HG02840 (cell line): Measurements from ENCODE around the gene CRAT.

ENCODE experiments used
- ATAC-seq: cut with Tn5 transposase; IDR thresholded peaks from one replicate; pipeline ENCODE4 v1.9.1; 2021; ENCODE audit warnings: mild to moderate bottlenecking, moderate library complexity, moderate number of reproducible peaks; ENCODE audit not compliant: unreplicated experiment, low FRiP score

CRAT gene

DNA sequence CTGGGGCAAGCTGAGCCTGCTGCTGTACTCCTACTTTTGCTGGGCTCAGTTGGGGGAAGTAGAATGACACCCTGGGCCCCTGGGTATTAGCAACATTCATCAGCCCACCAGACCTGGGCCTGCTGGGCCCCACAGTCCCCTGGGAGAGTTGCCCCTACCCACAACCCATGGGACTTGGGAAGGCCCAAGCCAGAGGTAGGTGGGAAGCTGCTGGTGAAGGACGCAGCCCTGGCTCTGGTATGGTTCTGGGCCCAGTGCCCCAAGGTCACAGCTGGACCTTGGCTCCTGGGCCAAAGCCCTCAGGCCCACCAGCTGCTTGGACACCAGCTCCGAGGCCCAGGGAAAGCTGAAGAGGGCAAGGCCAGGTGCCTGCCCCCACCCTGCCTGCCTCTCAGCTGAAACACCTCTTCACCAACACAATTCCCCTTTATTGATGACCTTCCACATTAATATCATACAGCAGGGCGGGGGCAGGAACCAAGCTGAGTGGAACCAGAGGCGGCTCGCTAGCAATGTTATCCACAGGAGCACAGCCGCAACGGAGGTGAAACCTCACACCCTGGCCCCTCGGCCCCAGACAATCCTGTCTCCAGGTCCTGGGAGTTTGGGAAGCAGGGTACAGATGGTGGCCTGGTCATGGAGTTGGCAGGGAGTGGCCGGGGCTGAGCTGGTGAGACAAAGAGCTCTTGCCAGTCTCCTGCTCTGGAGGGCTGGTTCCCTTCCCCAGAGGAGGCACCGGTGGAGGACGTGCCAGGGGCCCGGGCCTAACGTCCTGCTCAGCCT lies 16.0 kb downstream of the CRAT start:
- ATAC-seq, result no peak

DNA sequence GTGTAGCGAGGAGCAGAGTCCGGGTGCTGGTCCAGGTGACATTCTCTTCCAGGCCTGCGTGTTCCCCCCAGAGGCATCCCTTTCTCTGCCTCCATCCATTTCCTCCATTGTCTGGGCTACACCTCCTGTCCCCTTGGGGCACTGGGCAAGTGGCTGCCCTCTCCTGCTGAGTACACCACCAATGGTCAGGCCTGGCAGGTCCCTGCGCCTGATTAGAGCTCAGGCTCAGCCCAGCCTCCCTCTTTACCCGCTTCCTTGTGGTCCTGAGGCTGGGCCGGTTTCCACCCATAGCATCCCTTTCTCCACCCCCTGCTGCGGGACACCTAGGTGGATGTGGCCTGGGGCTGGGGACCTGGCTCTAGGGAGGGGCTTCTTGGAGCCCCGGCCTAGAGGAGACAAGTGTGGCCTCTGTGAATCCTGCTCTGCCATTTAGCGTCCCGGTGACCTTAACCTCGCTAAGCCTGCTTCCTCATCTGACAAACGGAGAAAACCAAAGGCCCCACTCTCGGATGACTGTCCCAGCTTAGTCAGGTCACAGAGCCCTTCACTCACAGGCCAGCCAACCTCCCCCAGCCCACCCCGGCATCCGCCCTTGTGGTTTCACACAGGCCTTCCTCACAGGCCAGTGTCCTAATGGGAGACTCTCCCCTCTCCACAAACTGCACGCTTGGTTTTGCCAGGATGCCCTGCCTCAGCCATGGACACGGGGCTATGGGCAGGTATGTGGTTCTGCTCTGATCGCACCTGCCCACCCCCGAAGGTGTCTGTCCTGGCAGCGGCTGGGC lies 16.8 kb downstream of the CRAT start:
- ATAC-seq, result no peak

DNA sequence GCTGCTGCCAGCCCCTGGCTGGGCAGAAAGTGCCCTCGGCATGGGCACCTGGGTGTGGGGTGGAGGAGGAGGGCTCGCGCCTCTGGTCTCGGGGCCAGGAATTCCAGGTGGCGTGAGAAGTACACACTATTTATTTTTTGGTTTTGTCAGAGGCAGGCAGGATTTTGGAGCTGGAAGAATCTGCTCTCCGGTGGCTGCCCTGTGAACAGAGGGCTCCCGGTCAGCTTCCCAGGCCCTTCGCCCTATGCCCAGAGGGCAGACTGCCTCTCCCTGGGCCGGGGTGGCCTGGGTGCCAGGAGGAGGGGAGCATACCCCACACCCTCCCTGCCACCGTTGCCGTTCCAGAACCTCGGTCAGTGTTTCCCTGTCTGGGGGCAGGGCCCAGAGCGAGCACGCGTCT lies 21.3 kb downstream of the CRAT start:
- ATAC-seq, result no peak

DNA sequence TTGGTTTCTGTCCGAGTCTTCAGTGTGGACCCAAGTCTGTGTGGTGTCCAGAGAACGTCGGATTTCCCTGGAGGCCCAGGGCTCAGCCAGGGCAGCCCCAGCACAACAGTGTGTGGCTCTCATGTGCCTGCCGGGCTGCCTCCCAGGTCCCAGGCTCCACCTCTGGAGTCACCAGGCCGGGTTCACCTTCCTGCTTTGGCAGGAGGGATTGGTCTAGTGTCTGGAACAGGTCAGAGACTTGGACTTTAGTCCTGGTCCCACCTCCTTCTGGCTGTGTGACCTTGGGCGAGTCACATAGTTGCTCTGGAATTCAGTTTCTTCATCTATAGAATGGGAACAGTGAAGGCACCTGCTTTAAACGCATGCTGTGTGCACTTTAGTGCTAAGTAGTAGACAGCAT lies 26.5 kb downstream of the CRAT start:
- ATAC-seq, result no peak

DNA sequence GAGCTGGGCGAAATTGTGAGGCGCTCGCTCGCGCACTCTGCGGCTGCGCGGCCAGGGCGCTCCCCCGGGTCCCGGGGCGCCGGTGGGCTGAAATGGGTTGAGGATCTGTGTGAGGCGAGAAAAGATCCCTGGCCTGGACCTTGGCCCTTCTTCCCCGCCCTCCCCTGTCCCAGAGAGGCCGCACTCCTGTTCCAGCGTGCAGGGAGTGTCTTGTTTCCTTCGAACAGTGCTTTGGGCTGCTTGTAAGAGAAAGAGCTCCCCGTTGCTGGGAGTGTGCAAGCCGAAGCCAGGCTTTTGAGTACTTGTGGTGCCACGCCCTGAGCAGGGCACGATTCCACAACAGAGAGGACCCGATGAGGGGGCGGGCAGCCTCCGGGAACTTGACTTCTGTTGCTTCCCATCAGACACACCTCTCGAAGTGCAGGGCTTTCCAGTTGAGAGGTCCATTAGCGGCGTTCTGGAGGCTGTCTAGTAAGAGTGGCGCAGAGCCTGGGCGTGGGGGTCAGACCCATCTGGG lies 29.1 kb downstream of the CRAT start:
- no peak for ATAC-seq

DNA sequence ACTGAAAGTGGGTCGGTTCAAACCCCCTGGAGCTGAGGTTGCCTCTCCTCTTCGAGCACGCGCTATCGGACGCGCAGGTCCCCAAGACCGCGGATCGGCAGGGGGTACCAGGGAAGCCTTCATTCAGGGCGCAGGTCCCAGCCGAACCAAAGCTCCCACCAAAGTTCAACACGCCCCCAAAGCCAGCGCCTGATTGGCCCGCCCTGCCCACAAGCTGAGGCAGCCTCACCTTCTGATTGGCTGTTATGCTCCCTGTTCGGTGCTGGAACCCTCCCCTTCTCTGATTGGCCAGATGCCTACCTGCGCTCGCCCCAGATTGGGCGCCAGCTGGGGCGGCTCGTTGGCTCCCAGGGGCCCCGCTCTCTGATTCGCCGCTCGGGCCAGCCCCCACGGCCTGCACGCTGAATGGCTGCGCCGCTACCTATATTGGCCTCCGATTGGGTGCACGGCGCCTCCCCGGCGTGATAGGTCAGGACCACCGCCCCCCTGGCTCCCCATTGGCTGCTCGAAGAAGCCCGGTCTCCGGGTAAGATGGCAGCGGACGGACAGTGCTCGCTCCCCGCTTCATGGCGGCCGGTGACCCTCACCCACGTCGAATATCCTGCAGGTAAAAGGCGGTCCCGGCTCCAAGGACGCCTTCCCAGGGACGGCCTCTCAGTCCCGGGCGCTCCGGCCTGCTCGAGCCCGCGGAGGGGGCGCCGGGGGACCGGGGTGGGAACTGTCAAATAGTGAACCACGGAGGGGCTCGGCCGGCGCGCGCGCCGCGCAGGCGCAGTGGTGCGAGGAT lies 29.8 kb downstream of the CRAT start, which contains the start of gene DOLPP1:
Gene DOLPP1, plus strand, starts transcription at position 511 of the 787 bp plus-strand sequence. Its CDS starts 21 bp downstream, at position 532.
- peak; percentile 94 for ATAC-seq

DNA sequence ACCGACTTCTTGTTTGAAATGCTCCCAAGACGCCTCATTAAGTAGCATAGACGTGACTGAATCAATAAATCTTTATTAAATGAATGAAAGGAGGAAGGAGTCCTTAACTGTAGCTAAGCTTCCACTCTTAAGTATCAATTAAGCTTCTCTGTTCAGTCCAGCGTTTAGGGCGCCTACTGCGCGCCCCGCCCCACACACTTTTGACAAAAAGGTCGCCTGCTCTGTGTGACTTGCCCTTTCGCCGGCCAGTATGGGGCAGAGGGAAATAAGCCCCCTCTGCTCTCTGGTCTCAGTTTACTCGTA lies 30.3 kb downstream of the CRAT start:
- ATAC-seq, result no peak

DNA sequence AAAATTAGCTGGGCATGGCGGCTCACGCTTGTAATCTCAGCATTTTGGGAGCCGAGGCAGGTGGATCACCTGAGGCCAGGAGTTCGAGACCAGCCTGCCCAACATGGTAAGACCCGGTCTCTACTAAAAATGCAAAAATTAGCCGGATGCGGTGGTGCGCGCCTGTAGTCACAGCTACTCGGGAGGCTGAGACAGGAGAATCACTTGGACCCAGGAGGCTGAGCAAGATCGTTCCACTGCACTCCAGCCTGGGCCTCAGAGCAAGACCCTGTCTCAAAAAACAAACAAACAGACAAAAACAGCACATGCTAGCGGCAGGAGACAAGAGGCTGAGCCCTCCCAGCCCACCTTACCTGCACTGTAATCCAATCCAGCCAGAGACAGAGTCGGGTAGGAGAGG lies 30.8 kb downstream of the CRAT start:
- ATAC-seq, result no peak

DNA sequence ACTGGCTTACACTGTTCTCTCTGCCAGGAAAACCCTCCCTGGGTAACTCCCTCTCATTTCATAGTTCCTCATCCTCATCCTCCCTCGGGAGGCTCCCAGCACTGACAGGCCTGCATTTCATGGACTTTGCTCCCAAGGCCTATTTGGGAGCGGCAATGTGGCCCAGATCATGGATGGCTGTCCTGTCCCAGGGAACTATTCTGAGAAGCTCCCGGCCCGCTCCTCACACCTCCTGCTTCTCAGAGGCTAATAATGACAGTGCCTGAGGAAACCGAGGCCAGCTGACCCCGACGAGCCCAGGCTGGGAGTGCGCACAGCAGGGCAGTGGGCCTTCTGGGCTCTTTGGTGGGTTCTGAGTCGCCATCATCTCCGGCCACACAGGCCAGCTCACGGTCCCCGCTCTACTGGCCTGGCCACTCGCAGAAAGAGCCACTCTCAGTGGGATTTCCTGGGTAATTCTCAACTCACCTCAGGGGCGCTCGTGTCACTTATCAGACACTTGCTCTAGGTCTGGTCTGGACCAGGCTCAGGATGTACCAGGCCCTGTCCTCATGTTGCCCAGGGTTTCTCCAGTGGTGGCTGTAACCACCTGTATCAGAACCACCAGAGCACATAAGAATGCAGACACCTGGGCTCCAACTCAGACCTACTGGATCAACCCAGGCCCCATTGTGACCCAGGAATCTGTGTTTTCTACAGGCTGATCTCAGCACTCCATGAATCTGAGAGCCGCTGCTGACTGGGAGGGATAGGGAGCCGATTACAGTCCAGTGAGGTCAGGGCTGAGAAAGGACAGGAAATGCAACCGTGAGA lies 31.7 kb downstream of the CRAT start:
- no peak for ATAC-seq

DNA sequence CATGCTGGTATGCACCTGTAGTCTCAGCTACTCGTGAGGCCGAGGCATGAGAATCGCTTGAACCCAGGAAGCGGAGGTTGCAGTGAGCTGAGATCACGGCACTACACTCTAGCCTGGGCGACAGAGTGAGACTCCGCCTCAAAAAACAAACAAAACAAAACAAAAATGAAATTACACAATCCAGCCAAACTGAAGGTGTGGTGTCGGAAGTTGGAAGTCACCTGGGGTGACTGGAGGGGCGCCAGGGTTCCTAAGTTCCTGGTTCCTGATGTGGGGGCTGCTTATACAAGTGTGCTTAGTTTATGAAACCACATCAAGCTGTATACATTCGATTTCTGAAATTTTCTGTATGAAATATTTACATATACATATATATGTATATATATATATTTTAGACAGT lies 33.4 kb downstream of the CRAT start:
- no peak for ATAC-seq

DNA sequence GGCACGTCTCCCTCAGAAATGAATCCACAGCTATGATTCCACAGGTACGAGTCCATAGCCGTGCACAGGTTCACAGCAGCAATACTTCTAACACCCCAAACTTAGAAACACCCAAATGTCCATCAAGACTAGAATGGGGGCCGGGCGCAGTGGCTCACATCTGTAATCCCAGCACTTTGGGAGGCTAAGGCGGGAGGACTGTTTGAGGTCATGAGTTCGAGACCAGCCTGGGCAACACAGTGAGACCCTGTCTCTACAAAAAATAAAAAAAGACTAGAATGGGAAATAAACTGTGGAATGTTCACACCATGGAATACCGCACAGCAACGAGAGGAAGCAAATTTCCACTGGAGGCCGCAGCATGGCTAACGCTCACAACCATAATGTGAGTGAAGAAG lies 34.0 kb downstream of the CRAT start:
- no peak for ATAC-seq

DNA sequence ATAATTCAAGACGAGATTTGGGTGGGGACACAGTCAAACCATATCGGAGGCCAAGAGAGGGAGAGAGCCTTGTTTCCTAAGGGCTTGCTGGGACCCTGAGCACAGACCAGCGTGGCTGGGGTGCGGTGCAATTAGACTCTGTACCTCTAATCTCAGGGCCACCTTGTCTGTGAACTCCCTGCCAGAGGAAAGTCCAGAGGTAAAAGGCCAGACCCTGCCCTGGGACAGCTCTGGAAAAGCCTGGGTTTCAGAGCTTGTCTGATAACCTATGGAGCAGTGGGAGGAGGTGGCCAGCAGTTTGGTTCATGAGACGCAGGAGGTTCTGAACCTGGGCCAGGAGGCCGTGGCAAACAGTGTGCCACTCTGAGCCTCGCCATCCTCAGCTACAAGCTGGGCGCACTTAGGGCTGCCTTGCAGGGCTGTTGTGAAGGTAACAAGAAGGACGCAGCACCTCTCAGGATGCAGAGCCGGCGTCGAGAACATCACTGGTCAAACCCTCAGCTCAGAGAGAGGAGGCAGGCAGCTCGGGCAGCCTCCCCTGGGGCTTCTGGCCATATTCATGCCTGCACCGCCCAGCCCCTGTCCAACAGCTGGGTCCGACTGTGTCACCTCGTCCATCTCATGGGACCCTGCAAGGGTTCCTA lies 34.5 kb downstream of the CRAT start:
- ATAC-seq, result no peak

DNA sequence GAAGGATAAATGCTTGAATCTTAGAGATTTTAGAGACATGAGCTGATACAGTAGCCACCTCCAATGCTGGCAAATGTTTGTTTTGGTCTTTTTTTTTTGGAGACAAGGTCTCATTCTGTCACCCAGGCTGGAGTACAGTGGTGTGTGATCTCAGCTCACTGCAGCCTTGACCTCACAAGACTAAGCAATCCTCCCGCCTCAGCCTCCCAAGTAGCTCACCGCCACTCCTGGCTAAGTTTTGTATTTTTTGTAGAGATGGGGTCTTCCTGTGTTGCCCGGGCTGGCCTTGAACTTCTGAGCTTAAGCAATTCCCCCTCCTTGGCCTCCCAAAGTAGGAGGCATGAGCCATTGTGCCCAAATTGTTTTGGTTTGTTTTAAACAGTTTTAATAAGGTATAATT lies 36.5 kb downstream of the CRAT start:
- no peak for ATAC-seq

DNA sequence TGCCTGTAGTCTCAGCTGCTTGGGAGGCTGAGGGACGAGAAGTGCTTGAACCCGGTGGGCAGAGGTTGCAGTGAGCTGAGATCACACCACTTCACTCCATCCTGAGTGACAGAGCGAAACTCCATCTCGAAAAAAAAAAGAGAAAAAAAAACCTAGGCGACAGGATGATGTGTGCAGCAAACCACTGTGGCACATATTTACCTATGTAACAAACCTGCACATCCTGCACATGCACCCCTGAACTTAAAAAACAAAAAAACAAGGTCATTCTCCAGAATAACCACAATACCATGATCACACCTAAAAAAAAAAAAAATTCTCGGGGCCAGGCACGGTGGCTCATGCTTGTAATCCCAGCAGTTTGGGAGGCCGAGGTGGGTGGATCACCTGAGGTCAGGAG lies 37.2 kb downstream of the CRAT start:
- no peak for ATAC-seq

DNA sequence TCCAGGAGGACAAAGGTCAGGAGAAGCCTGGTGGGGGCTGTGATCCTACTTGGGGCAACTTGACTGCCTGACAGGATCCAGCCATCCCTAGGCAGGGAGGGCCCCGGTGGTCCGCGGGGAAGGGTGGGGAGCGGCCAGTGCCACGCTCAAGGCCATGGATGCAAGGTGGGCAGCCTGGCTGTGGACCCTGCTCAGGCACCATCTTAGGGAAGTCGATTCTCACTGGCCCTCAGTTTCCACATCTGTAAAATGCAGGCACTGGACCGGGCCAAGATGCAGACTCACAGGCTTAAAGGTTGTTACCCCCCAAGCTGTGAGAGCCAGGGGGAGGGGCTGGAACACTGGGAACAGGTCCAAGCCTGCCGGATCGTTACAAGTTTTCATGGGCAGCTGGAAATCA lies 38.4 kb downstream of the CRAT start:
- no peak for ATAC-seq

DNA sequence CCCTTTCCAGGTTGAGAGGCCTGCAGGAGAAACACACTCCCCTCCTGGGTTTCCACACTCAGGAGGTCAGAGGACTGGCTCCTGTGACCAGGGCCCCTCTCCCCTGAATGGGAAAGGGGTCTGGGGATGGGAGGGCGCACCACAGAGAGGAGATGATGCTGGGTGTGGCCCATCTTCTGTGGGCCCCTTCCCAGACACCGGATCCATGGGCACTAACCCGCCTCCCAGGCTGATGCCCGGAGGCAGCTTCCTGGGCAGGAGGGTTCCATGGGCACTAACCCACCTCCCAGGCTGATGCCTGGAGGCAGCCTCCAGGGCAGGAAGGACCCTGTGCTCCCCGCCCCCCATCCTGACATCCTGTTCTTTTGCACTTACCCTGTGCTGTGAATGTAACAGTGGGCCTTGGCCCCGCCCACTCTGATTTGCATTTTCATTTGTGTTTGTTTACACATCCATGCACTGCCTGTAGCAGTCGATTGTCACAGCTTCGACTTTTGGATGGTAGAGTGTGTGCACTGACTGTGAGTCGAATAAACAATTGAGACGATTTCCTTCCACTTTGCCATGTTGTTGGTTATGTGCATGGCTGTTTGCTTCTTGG lies 39.0 kb downstream of the CRAT start:
- no peak for ATAC-seq

DNA sequence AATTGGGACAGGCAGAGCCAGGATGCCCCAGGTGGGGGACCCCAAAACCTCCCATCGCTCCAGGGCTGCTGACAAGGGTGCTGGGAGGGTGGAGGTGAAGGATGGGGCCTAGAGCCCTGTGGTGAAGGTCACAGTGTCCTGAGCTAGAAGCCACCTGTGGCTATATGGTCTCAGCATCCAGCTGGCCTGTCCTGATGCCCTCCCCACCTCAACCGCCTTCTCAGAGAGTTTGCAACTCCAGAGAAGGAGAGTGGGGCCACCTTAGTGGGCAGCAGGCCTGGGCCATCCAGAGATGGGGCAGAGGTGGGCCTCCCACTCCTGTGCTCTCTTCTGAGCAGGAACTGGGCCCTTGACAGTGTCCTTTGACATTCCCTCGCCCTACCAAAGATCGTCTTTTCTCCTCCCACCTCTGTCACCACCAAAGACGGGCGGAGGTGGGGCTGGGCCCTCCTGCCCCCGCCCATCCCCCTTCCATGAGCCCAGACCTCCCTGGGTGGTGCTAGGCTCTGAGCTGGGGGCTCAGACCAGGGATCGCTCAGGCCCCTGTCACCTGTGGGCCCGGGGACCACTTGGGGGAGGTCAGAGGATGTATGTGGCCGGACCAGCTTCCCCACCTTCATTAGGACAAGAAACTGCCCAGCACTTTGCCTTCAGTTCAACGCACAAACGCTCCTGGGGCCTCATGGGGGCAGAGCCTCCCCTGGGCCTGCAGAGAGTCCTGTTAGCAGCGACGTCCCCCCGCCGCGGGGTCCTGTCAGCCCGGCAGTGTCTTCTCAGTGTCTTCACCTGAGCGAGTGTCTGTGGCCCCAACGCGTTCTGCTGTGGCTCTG lies 39.7 kb downstream of the CRAT start:
- no peak for ATAC-seq

DNA sequence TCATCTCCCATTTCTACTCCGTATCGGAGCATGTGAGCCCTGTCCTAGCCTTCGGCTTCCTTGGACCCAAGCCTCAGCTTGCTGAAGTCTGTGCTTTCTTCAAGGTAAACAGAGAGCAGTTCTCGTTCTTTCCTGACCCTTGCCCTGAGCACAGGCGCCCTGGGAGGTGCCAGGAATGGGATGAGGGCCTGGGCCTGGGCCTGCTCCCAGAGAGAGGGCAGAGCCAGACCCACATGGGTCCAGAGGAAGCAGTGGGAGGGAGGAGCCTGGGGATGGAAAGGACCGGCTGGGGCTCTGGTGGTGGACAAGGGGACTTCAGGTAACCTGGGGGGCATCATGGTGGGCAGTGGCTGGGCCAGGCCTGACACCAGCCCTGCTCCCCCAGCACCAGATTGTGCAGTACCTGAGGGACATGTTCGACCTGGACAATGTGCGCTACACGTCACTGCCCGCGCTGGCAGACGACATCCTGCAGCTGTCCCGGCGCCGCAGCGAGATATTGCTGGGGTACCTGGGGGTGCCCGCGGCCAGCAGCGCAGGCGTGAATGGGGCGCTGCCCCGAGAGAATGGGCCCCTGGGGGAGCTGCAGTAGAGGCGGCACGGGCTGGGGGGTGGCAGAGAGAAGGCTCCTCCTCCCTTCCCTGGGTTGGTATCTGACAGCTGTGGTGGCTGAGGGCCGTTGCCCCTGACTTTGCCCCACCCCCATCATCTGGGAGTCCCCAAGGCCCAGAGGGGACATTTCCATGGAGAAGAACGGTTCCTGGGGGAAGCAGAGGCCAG lies 40.5 kb downstream of the CRAT start:
- ATAC-seq, result no peak
